Stimulated activated CD8-positive, alpha-beta memory T cell treated with anti-CD3 and anti-CD28 coated beads, Interleukin-15, amount 100 ng/mL, for 4 hours (primary cell): ENCODE measurements around the gene MAGI2.
"Not testable (repeated sequence)": the region's sequence is repeated elsewhere in the genome, so short reads cannot be mapped to it uniquely, and the experiment has no call there.

ENCODE experiments used
- DNase-seq, 2 donors: peaks; one replicate each; pipeline ENCODE4 v3.0.0-alpha.2; 2020; ENCODE audit warnings: low read depth in 2 of 2

Gene MAGI2

GRCh38 chr7:79055722-79056415, 397.6 kb downstream of the MAGI2 start:
- no peak for DNase-seq

GRCh38 chr7:79051915-79052314, 401.6 kb downstream of the MAGI2 start:
- DNase-seq, result no peak

- no peak for DNase-seq
Measured at GRCh38 chr7:79050603-79051002, 402.9 kb downstream of the MAGI2 start.

- DNase-seq, result no peak
Measured at GRCh38 chr7:79046061-79046460, 407.4 kb downstream of the MAGI2 start.

GRCh38 chr7:79037001-79037400, 416.5 kb downstream of the MAGI2 start:
- no peak for DNase-seq

GRCh38 chr7:79036356-79036755, 417.1 kb downstream of the MAGI2 start:
- DNase-seq, result no peak

- no peak for DNase-seq
Measured at GRCh38 chr7:79035858-79036257, 417.6 kb downstream of the MAGI2 start.

- no peak for DNase-seq
Measured at GRCh38 chr7:79034730-79035129, 418.7 kb downstream of the MAGI2 start.

GRCh38 chr7:79019711-79020110, 433.8 kb downstream of the MAGI2 start:
- not testable (repeated sequence) for DNase-seq

- DNase-seq, result no peak
Measured at GRCh38 chr7:79011921-79012320, 441.5 kb downstream of the MAGI2 start.

GRCh38 chr7:79009647-79010046, 443.8 kb downstream of the MAGI2 start:
- DNase-seq, result no peak

GRCh38 chr7:79008786-79009185, 444.7 kb downstream of the MAGI2 start:
- no peak for DNase-seq

- DNase-seq, result no peak
Measured at GRCh38 chr7:78996013-78996412, 457.5 kb downstream of the MAGI2 start.

- no peak for DNase-seq
Measured at GRCh38 chr7:78993341-78993740, 460.1 kb downstream of the MAGI2 start.

GRCh38 chr7:78985509-78985908, 468.0 kb downstream of the MAGI2 start:
- no peak for DNase-seq

- no peak for DNase-seq
Measured at GRCh38 chr7:78983483-78983882, 470.0 kb downstream of the MAGI2 start.

GRCh38 chr7:78970440-78970916, 483.0 kb downstream of the MAGI2 start:
- DNase-seq, result no peak

GRCh38 chr7:78968951-78969350, 484.5 kb downstream of the MAGI2 start:
- DNase-seq, result no peak

- not testable (repeated sequence) for DNase-seq
Measured at GRCh38 chr7:78967561-78967960, 485.9 kb downstream of the MAGI2 start.

- no peak for DNase-seq
Measured at GRCh38 chr7:78967046-78967445, 486.4 kb downstream of the MAGI2 start.

- no peak for DNase-seq
Measured at GRCh38 chr7:78959477-78959876, 494.0 kb downstream of the MAGI2 start.

- no peak for DNase-seq
Measured at GRCh38 chr7:78955329-78955728, 498.1 kb downstream of the MAGI2 start.

- no peak for DNase-seq
Measured at GRCh38 chr7:78953726-78954363, 499.6 kb downstream of the MAGI2 start.
